Measurements from ENCODE around the gene PITX3.

The PITX3 gene

GRCh38 chr10:102241444-102242117, at the start of gene PITX3:
PITX3 (minus strand) TSS chr10:102241512; CDS start chr10:102232080, 9,432 bp downstream.
- peak; percentile 71 to 78 (median 75) for DNase-seq

GRCh38 chr10:102289840-102290239, 48.5 kb upstream of the PITX3 start:
- no peak for DNase-seq

GRCh38 chr10:102289356-102289755, 48.0 kb upstream of the PITX3 start:
- no peak for DNase-seq

- DNase-seq = no peak
Measured at GRCh38 chr10:102287991-102288390, 46.7 kb upstream of the PITX3 start.

- no peak for DNase-seq
Measured at GRCh38 chr10:102287538-102287937, 46.2 kb upstream of the PITX3 start.

GRCh38 chr10:102286216-102286615, 44.9 kb upstream of the PITX3 start:
- no peak for DNase-seq

- DNase-seq = no peak
Measured at GRCh38 chr10:102285133-102285532, 43.8 kb upstream of the PITX3 start.

- DNase-seq = no peak
Measured at GRCh38 chr10:102284531-102284930, 43.2 kb upstream of the PITX3 start.

- DNase-seq = no peak
Measured at GRCh38 chr10:102283890-102284289, 42.6 kb upstream of the PITX3 start.

- no peak for DNase-seq
Measured at GRCh38 chr10:102283488-102283887, 42.2 kb upstream of the PITX3 start.

- no peak for DNase-seq
Measured at GRCh38 chr10:102281102-102281487, 39.8 kb upstream of the PITX3 start.

- no peak for DNase-seq
Measured at GRCh38 chr10:102280397-102281101, 39.2 kb upstream of the PITX3 start.

GRCh38 chr10:102279104-102279503, 37.8 kb upstream of the PITX3 start:
- no peak for DNase-seq

- no peak for DNase-seq
Measured at GRCh38 chr10:102275343-102275742, 34.0 kb upstream of the PITX3 start.

- DNase-seq = no peak
Measured at GRCh38 chr10:102274062-102274461, 32.8 kb upstream of the PITX3 start.

- DNase-seq = no peak
Measured at GRCh38 chr10:102269017-102269416, 27.7 kb upstream of the PITX3 start.

GRCh38 chr10:102268375-102268888, 27.1 kb upstream of the PITX3 start:
- DNase-seq = no peak

- DNase-seq = no peak
Measured at GRCh38 chr10:102267748-102268147, 26.4 kb upstream of the PITX3 start.

- no peak for DNase-seq
Measured at GRCh38 chr10:102266670-102267069, 25.4 kb upstream of the PITX3 start.

GRCh38 chr10:102264371-102264770, 23.1 kb upstream of the PITX3 start:
- DNase-seq = no peak

- no peak for DNase-seq
Measured at GRCh38 chr10:102262744-102263370, 21.5 kb upstream of the PITX3 start.

GRCh38 chr10:102261842-102262241, 20.5 kb upstream of the PITX3 start:
- no peak for DNase-seq

- DNase-seq = no peak
Measured at GRCh38 chr10:102261196-102261595, 19.9 kb upstream of the PITX3 start.

- no peak for DNase-seq
Measured at GRCh38 chr10:102255404-102255803, 14.1 kb upstream of the PITX3 start.
